Sigmoid colon (tissue), 7 donors: Measurements from ENCODE around the gene SP2. TPM values are rescaled to one million over a fixed set of nuclear protein-coding genes. Genes with fewer than 3 reads are reported as not detected.
A peak's percentile ranks its signal among the peaks of the same experiment; 100 is the strongest.

Experiments used
- DNase-seq: peaks from one replicate; pipeline ENCODE4 v3.0.0-alpha.2; 2019
- H3K27ac ChIP-seq, 4 donors: fragments of 200-600 bp; sonication (generic); one replicate each; pipeline ENCODE4 v1.5.1; 2016 to 2019; ENCODE audit warnings: mild to moderate bottlenecking in 1 of 4
- H3K27me3 ChIP-seq, 3 donors: fragments of 200-600 bp; sonication (generic); one replicate each; pipeline ENCODE4 v1.5.1; 2019; ENCODE audit warnings: mild to moderate bottlenecking in 1 of 3
- H3K36me3 ChIP-seq, 4 donors: fragments of 200-600 bp; sonication (generic); one replicate each; pipeline ENCODE4 v1.5.1; 2016 to 2019
- H3K4me1 ChIP-seq, 4 donors: fragments of 200-600 bp; sonication (generic); one replicate each; pipeline ENCODE4 v1.5.1; 2017 to 2019
- H3K4me3 ChIP-seq, 4 donors: fragments of 200-600 bp; sonication (generic); one replicate each; pipeline ENCODE4 v1.5.1; 2017 to 2019; ENCODE audit warnings: mild to moderate bottlenecking in 2 of 4, moderate library complexity in 1 of 4
- H3K9me3 ChIP-seq, 4 donors: fragments of 200-600 bp in 3 of 4; sonication (generic) in 3 of 4; one replicate each; pipeline versions ENCODE4 v1.5.1 to v1.6.1; 2013 to 2019
- EP300 ChIP-seq, 4 donors: sonication (generic); formaldehyde crosslinking; IDR thresholded peaks; one replicate each; pipeline ENCODE4 v1.6.1; 2017; ENCODE audit warnings: antibody characterized with exemption in 4 of 4
- POLR2A ChIP-seq, 2 donors: fragments of 450-650 bp; IDR thresholded peaks; one replicate each; pipeline ENCODE4 v1.6.1; 2016; ENCODE audit warnings: antibody characterized with exemption in 2 of 2, mild to moderate bottlenecking in 2 of 2, moderate library complexity in 2 of 2
- POLR2AphosphoS5 ChIP-seq, 4 donors: sonication (generic); formaldehyde crosslinking; IDR thresholded peaks; one replicate each; pipeline ENCODE4 v1.6.1; 2017; ENCODE audit warnings: antibody characterized with exemption in 4 of 4
- WGBS, 2 donors: extraction: QIAGEN DNeasy Blood & Tissue Kit; methylation state at CpG; one replicate each; pipeline ENCODE4 v1.1.7; 2013; 5-methylcytosine and 5-hydroxymethylcytosine counted together
- intact Hi-C: fragments of 100-400 bp; cut with DNase I; formaldehyde crosslinking; loops from one replicate; pipeline ENCODE4 v1.15.1; 2023
- polyA plus RNA-seq, 3 donors: library from polyadenylated mRNA; stranded (reverse); fragments of 200-250 nt; gene quantifications; one replicate each; pipeline ENCODE4 v1.2.3, GENCODE V29; 2013
- total RNA-seq, 4 donors: library from RNA; depleted of rRNA; stranded (reverse); fragments of >200 nt; gene quantifications; one replicate each; pipeline ENCODE4 v1.1.0, GENCODE V29; 2016
- TF ChIP-seq, protein P1 (sequence below), 4 experiments: fragments of 450-650 bp in 3 of 4; fragments of 200-600 bp in 1 of 4; IDR thresholded peaks; one replicate each; pipeline ENCODE4 v1.5.1; 2016 to 2019; ENCODE audit warnings: antibody characterized with exemption in 4 of 4, mild to moderate bottlenecking in 3 of 4, moderate library complexity in 2 of 4
- donor health status: healthy with polysubstance abuse.
- donor health status: Bipolar disorder and iron deficiency.
- donor health status: healthy.

Gene SP2
- total and polyA plus RNA-seq, 7 donors, result 3.0 to 19.2 (median 8.3) TPM

GRCh38 chr17:47959825-47960655 is 64.0 kb downstream of the SP2 start:
- intact Hi-C loops, result no loop called here
- TF ChIP-seq EP300 (IDR thresholded peaks at IDR 0.05) (no peak), POLR2A (IDR thresholded peaks at IDR 0.05) (peak in 1 of 2 donors; percentile 61), POLR2AphosphoS5 (IDR thresholded peaks at IDR 0.05) (peak in 1 of 4 donors; percentile 39)
- TF ChIP-seq, protein P1, sequence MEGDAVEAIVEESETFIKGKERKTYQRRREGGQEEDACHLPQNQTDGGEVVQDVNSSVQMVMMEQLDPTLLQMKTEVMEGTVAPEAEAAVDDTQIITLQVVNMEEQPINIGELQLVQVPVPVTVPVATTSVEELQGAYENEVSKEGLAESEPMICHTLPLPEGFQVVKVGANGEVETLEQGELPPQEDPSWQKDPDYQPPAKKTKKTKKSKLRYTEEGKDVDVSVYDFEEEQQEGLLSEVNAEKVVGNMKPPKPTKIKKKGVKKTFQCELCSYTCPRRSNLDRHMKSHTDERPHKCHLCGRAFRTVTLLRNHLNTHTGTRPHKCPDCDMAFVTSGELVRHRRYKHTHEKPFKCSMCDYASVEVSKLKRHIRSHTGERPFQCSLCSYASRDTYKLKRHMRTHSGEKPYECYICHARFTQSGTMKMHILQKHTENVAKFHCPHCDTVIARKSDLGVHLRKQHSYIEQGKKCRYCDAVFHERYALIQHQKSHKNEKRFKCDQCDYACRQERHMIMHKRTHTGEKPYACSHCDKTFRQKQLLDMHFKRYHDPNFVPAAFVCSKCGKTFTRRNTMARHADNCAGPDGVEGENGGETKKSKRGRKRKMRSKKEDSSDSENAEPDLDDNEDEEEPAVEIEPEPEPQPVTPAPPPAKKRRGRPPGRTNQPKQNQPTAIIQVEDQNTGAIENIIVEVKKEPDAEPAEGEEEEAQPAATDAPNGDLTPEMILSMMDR (IDR thresholded peaks at IDR 0.05), result no peak

GRCh38 chr17:47961406-47961805 is 65.4 kb downstream of the SP2 start:
- Histone ChIP-seq H3K9me3 (no peaks in the 10 kb centered on the region), H3K4me3 (no peak overlapping the region), H3K27me3 (no peaks in the 10 kb centered on the region), H3K27ac (no peak overlapping the region), H3K4me1 (peaks cover 0 to 4% (median 1%) of the 10 kb centered on the region in 4 donors), H3K36me3 (no peaks in the 10 kb centered on the region)
- 88 to 89% methylated on average over 6 of the region's 6 CpGs for WGBS, 2 donors
- no peak for TF ChIP-seq EP300 (IDR thresholded peaks at IDR 0.05)
- TF ChIP-seq POLR2A (IDR thresholded peaks at IDR 0.05), result no peak
- TF ChIP-seq, protein P1 (IDR thresholded peaks at IDR 0.05), result no peak
- no peak for TF ChIP-seq POLR2AphosphoS5 (IDR thresholded peaks at IDR 0.05)
- no peak for DNase-seq
- intact Hi-C loops, result no loop called here

More at GRCh38 chr17:47959825-47960655, 64.0 kb downstream of the SP2 start:
- no peak overlapping the region for H3K4me3 ChIP-seq
- no peaks in the 10 kb centered on the region for H3K4me1 ChIP-seq
- DNase-seq, result no peak
- WGBS, 2 donors, result 16 to 69% methylated on average over 8 of the region's 8 CpGs
- H3K9me3 ChIP-seq, result no peaks in the 10 kb centered on the region
- H3K36me3 ChIP-seq, result no peaks in the 10 kb centered on the region
- no peaks in the 10 kb centered on the region for H3K27me3 ChIP-seq
- no peak overlapping the region for H3K27ac ChIP-seq

- 82 to 97% methylated on average over 3 of the region's 3 CpGs for WGBS, 2 donors
- Histone ChIP-seq H3K27ac (no peak overlapping the region), H3K27me3 (no peaks in the 10 kb centered on the region), H3K9me3 (no peaks in the 10 kb centered on the region), H3K4me3 (no peak overlapping the region), H3K36me3 (no peaks in the 10 kb centered on the region), H3K4me1 (peaks cover 0 to 6% (median 3%) of the 10 kb centered on the region in 4 donors)
- intact Hi-C loops, result no loop called here
- DNase-seq, result no peak
- TF ChIP-seq POLR2AphosphoS5 (IDR thresholded peaks at IDR 0.05) (no peak), EP300 (IDR thresholded peaks at IDR 0.05) (no peak), POLR2A (IDR thresholded peaks at IDR 0.05) (no peak)
- TF ChIP-seq, protein P1 (IDR thresholded peaks at IDR 0.05), result no peak
These were observed 66.9 kb downstream of the SP2 start for GRCh38 chr17:47962901-47963300.

- Histone ChIP-seq H3K4me1 (peaks cover 0 to 6% (median 3%) of the 10 kb centered on the region in 4 donors), H3K36me3 (no peaks in the 10 kb centered on the region), H3K27ac (no peak overlapping the region), H3K9me3 (no peaks in the 10 kb centered on the region), H3K4me3 (no peak overlapping the region), H3K27me3 (no peaks in the 10 kb centered on the region)
- WGBS, 2 donors, result 96 to 98% methylated on average over 5 of the region's 5 CpGs
- TF ChIP-seq EP300 (IDR thresholded peaks at IDR 0.05) (no peak), POLR2A (IDR thresholded peaks at IDR 0.05) (no peak), POLR2AphosphoS5 (IDR thresholded peaks at IDR 0.05) (no peak)
- TF ChIP-seq, protein P1 (IDR thresholded peaks at IDR 0.05), result no peak
- no peak for DNase-seq
- intact Hi-C loops, result no loop called here
These were observed 68.8 kb downstream of the SP2 start for GRCh38 chr17:47964856-47965255.
